GM15510 (cell line): ENCODE results near the gene PCNX2.

Experiments used
- POLR2A ChIP-seq: IDR thresholded peaks from 3 replicates; pipeline ENCODE4 v1.6.1; 2011; ENCODE audit warnings: borderline replicate concordance; ENCODE audit not compliant: insufficient read length; ENCODE audit errors: extremely low read depth

The PCNX2 gene

DNA sequence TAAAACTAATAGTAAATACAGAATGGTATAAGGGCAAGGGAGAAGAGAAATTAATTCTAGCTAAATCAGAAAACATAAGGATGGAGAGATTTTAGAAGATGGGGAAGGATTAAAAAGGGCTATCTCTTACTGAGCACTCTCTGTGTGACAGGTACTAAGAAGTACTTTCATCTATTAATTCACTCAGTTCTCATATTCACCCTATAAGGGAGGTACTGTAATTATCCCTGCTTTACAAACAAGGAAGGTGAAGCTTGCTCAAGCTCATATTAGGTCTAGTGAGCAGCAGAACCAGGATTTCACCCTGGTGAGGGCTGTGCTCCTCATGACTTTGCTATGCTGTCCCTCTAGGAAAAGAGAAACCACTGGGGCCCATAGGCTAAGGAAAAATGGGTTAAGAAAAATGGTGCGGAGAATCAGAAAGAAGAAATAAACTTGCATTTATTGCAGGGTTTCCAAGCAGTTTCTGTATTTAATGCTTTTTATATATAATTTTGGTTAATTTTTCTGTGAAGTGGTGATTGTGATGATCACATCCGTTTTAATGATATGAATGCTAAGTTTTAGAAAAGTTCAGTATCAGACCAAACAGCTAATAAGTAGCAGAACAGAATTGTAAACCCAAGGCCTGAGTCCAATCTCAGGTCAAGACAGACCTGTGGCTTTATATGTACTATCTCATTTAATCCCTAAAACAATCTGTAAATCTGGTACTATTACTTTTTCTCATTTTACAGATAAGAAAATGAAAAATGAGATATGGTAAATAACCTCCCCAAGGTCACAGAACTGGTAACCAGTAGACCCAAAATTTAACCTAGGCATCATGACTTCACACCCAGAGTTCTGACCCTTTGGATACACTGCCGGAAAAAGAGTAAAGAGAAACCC is 1.7 kb downstream of the PCNX2 start:
- TF ChIP-seq POLR2A = no peak

DNA sequence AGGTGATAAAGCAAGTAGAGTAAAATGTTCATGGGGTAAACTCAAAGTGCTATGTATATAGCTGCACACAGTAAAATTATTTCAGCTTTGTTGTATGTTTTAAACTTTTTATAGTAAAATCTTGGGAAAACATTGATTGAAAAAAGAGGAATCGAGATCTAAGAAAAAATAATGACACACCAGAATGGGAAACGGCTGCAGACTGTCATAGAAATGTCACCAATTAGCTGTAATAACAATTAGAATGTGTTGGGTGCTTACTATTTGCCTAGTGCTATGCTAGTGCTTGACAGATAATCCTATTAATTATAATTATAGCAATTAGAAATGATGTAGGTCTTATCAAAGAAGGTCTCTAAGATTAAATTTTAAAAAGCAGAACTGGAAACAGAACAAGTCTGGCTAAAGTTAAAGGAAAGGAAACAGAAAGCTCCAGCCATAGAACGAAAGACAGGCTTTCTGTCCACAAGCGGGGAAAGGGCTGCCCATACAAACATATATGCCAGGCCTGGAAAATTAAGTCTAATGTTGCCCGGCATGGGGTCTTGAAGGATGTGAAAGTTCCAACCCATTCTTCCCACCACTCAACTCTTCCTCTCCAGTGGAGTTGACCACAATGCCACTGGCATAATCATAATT is 5.0 kb downstream of the PCNX2 start:
- TF ChIP-seq POLR2A = no peak

DNA sequence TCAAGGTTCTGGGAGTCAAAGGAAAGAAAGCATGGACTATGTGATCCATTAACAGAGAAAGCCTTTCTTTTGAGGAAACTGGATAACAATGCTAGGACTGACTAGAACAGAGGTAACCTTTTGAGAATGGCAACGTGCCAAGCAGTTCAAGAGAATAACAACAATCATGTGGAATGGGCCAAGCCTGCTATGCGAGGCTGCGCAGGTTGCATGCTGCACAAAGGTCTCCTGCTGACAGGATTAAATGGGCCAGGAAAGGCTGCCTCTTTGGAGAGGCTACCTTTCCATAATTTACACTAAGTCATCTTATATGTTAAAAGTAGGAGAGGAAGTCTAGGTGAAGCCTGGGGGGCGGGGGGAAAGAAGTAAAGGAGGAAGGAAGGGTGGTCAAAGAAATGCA is 5.8 kb downstream of the PCNX2 start:
- no peak for TF ChIP-seq POLR2A

DNA sequence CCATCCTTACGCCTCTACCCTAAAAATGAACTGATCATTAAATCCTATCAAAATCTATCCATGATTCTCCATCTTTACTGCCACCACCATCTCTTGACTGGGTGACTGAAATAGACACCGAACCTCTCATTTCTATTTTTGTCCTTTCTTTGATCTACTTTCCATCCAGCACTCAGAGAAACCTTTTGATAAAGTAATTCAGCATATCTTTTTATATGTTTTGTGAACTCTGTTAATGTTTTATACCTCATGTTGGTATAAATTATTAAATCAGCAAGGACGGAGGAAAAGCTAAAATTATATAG is 13.0 kb downstream of the PCNX2 start:
- no peak for TF ChIP-seq POLR2A

DNA sequence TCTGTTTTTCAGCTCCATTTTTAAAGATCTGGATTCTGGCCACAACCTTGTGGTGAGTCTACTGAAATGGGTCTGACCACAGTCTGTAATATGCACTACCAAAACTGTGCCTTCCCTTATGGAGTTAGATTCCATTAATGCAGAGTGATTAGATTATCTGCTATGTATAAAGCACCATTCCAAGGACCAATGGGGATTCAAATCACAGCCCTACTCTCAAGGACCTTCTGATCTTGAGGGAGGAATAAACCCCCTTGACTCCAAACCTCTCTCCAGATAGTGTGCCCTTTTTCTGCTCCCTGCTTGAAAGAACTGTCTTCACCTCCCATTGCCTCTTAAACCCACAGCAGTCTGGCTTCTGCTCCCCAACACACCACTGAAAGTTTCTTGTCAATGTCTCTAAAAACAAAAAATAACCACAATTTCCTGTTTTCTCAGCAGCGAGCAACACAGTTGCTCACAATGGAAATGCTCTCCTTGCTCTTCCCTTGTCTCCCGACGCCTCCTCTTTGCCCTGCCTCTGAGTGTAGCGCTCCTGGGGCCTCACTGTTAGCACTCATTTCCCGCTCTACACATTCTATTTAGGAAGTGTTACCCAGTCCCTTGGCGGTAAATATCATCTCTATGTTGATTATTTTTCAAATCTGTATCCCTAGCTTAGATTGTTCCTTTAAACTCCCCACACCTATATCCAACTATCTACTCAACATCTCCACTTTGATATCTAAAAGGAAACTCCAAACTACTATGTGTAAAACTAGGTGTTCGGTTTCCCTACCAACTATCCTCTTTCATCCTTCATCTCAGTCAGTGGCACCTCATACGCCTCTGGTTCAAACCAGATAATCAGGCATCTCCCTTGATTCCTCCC is 13.6 kb downstream of the PCNX2 start:
- no peak for TF ChIP-seq POLR2A

DNA sequence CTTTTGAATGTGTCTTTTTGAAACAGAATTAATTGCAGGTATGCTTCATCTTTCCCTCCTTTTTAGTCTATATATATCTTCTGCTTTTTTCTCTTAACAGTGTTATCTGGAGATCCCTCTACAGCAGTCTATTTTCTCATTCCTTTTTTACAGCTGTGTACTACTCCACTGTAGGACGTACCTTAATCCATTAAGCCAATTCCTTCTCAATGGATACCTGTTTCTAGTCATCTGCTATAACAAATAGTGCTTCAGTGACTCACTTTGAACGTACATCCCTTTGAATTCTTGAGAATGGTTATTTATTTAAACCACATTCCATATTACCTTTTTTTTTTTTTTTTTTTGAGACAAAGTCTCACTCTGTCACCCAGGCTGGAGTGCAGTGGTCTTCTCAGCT is 15.6 kb downstream of the PCNX2 start:
- TF ChIP-seq POLR2A = no peak

DNA sequence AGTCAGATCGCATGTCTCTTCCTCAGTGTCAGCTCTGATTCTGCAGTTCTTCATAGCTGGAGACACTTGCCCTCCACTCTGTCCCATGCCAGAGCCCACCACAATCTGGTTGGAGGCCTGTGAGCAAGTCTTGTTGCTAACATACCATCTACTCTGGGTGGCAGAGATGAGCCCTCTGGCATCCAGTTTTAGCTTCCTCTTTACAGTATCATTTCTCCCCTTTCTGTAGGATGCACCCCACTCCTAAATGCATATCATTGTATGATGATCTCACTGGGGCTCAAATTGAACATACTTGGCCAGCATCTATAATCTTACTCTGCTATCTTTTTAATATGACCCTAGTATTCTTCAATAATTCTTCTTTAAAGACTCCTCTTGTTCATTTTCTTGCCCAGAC is 16.9 kb downstream of the PCNX2 start:
- no peak for TF ChIP-seq POLR2A

DNA sequence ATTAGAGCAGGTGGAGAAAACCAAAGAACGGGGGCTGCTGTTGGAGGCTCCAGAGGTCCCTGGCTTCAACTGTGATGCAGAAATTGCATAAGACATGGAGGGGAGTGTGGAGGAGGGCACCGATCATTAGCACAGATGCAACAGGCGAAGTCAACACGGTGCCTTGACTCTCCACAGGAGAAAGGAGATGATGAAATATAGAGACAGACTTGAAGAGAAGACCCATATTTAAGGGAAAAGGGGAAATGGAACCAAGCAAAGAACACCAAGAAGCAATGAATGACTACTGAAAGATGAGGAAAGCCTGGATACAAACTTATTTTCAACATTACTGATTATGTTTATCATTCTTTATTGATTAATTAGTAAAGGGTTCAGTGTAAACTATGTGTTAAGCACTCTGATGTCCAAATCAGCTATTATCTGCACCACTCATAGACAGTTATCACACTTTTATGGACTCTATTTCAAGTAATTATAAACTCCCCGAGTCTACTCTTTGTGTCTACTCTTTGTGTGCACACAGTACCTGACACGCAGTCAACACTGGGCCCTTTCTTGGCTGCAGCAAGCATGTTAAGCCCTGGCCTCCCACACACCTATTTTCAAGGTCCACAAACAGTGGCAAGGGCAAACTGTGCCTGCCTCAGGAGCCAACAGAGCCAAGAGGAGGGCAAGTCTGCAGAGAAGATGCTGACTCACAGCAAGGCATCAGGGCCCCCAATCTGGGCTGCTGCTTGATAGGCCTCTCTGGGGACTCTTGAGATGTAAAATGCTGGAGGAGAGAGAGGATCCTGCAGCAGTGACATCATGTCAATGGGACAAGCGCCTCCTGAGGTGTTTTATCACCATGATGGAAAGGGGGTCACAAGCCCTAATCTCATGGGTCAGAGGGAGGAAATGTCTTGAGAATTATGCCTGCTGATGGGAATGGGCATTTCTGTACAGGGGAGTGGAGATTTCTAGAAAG is 17.6 kb downstream of the PCNX2 start:
- no peak for TF ChIP-seq POLR2A

DNA sequence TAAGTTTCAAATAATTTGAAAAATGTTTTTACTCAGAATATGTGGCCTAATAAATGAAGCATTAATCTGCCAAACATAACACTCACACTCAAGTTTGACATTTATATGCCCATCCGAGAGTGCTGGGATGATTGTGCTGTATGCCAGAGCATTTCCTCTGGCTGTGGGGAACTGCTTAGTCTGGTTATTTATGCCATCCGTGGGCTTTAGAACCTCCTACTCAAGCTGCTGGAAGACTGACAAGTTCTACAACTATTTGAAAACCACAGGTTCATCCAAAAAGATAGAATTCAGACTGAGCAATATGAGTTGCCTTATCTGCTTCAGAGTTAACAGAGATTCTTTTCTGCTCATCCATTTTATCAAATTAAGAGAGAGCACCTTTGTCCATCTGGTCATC is 25.9 kb downstream of the PCNX2 start:
- no peak for TF ChIP-seq POLR2A

DNA sequence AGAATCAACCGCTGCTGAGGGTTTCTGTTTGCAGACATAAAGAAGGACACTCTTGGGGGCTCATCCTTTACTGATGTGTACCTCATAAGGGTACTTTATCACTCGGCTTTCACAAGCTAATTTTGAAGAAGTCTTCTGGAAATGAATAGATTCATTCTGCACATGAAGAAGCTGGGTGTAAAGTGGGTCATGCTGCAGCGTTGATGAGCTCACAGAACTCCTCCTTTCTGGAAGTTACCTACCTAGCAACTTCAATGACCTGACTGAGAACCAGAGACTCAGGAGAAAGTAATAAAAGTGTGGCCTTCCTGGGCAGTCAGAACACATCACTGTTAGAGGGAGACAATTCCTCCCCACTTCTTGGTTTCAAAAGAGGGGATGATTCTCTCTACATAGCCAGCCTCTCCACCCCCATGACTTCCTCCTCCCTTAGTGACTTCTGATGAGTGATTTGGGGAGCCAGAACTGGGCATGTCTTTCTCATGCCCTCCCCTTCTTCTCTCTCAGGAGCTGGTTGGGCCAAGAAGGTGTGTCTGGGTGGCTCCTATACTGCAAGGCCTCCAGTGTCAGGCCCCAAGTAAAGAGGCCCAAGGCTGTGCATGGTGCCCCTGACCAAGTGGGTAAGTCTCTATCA is 27.0 kb downstream of the PCNX2 start:
- no peak for TF ChIP-seq POLR2A

DNA sequence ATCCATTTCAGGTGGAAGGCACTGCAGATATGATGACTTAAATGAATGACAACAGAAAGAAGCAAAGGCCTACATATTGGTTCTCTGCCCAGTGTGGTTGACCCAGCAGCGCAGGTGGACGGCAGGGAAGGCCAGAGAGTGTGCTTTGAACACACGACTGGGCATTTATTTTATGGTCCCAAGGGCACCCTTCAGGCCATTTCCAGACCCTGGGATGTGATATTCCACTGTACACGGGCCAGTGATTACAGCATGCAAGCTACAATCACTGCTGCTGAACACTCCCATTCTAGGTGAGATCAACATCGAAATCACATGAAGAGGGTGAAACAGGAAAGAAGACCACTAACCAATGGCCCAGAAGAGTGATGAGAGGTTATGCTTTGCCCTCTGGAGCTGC is 33.8 kb downstream of the PCNX2 start:
- no peak for TF ChIP-seq POLR2A

DNA sequence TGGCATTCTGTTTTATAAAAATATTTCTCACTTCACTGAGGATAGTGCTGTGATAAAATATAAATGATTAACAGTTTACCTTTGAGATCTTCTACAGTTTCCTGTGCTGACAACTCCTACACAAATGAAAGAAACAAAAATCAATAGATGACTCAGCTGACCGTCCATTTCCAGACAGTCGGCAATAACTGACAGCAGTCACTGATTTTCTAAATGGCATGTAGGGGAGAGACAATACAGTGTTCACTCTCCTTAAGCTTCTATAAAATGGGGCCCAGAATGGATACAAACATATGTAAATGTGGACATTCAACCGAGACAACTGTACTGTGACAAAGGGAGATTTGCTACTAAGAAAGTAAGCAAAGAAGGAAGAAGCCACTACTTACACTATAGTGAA is 34.3 kb downstream of the PCNX2 start:
- no peak for TF ChIP-seq POLR2A

DNA sequence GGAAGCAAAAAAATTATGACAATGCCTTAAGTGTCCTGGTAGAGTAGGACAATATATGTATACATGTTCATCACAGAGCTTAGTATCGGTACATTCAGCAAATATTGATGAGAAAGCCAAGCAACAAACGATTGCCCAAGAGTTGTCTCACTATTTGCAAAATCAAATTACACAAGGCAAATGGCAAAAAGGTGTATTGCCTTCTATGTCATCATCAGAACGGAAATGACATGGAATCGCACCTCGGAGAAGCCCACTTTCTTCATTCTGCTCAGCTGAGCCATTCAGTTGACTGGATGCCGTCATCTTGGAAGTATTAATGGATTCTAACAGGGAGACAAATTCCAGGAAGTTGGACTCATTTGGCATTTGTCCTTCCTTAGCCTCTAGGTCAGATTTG is 37.7 kb downstream of the PCNX2 start:
- no peak for TF ChIP-seq POLR2A

DNA sequence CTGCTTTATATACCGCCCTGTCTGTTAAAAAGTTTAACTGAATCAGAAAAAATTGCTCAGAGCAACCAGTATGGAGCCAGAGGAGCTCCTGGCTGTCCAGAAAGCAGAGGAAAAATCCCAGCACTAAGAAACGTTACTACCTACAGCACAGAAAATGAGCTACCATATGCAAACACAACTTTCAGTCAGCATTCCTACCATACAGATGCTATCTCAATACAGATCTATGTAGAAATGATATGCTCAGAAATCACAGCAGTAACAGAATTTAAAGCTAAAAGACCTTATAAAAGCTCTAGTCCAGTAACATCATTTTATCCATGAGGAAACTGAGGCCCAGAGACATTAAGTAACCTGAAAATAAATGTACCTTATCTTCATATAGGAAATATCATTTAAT is 38.7 kb downstream of the PCNX2 start:
- TF ChIP-seq POLR2A = no peak
